ENCODE data around the gene SPTB.

DNA sequence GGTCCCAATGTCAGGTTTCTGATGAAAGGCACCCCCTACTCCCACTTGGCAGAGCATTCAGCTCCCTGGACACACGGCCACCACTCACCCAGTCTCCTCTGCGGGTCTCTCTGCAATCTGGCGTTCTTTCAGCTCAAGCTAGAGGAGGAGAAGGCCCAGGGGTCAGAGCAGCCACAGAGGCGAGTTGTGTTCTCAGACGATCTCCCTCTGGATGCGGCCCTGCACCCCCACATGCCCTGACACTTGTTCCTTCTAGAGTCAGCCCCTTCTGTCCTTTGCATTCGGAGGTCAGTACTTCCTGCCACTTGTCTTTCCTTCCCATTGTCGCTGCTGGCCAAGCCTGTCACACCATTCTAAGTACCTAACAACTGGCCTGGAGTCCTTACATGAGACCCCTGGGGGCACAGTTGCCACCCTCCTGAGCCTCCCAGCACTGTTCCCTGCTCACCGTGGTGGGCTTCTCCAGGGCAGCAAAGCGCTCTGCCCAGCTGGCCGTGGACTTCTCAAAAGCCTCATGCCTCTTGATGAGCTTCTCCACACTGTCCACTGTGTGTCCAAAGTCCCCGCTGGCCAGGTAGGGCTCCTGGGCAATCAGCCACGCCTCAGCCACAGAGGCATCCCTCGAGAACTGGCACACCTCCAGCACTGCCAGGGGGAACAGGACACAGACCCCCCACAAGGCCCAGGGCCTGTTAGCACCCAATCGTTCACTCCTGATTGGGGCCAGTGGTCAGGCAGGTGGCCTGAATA, 112.3 kb downstream of the SPTB start:
- TF ChIP-seq POLR2AphosphoS5 (IDR thresholded peaks at IDR 0.05; ENCODE audit: insufficient read depth in 1 of 2, low read depth in 1 of 2) = no peak
- no peak for TF ChIP-seq POLR2A (IDR thresholded peaks at IDR 0.05)
- TF ChIP-seq, protein P1, sequence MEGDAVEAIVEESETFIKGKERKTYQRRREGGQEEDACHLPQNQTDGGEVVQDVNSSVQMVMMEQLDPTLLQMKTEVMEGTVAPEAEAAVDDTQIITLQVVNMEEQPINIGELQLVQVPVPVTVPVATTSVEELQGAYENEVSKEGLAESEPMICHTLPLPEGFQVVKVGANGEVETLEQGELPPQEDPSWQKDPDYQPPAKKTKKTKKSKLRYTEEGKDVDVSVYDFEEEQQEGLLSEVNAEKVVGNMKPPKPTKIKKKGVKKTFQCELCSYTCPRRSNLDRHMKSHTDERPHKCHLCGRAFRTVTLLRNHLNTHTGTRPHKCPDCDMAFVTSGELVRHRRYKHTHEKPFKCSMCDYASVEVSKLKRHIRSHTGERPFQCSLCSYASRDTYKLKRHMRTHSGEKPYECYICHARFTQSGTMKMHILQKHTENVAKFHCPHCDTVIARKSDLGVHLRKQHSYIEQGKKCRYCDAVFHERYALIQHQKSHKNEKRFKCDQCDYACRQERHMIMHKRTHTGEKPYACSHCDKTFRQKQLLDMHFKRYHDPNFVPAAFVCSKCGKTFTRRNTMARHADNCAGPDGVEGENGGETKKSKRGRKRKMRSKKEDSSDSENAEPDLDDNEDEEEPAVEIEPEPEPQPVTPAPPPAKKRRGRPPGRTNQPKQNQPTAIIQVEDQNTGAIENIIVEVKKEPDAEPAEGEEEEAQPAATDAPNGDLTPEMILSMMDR (IDR thresholded peaks at IDR 0.05) = no peak
